ENCODE data around the gene TMEM184B. TPM values are rescaled to one million over a fixed set of nuclear protein-coding genes. Genes with fewer than 3 reads are reported as not detected.
"Not testable (repeated sequence)": the region's sequence is repeated elsewhere in the genome, so short reads cannot be mapped to it uniquely, and the experiment has no call there.

TMEM184B gene
- total and polyA plus RNA-seq, 9 donors, result 15.3 to 48.3 (median 38.2) TPM

DNA sequence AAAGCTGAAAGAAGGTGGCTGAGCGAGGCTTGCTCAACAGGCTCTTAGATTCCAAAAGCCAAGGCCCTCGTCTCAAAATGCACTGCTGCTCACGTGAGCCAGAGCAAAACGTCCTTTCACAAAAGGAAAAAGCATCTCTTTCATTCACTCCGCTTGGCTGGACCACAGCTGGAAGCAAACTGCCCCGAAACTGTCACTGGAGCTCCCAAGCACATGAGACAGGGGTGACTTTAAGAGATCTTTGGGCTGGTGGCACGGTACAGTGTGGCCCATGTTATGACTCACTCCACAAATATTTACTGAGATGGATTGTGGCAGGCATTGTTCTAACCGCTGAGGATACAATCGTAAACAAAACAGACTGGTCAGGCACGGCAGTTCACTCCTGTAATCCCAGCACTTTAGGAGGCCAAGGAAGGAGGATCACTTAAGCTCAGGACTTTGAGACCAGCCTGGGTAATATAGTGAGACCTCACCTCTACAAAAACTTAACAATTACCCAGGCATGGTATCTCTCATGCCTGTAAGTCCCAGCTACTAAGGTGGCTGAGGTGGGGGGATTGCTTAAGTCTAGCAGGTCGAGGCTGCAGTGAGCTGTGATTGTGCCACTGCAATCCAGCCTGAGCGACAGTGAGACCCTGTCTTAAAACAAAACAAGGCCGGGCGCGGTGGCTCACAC is 94.7 kb downstream of the TMEM184B start:
- no peaks in the 10 kb centered on the region for H3K36me3 ChIP-seq
- DNase-seq, result peak; percentile 35 to 60 (median 52)
- TF ChIP-seq POLR2A (IDR thresholded peaks at IDR 0.05), result no peak
- TF ChIP-seq EP300 (IDR thresholded peaks at IDR 0.05), result no peak
- no peak for TF ChIP-seq CTCF (IDR thresholded peaks at IDR 0.05)

DNA sequence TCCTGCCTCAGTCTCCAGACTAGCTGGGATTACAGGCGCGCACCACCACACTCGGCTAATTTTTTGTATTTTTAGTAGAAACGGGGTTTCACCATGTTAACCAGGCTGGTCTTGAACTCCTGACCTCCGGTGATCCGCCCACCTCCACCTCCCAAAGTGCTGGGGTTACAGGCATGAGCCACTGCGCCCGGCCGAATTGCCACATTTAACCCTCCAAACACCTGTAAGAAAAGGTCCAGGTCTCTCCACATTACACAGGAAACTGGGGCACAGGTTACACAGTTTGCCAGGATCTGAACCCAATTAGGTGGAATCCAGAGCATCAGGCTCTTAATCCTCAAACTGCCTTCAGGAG is 95.3 kb downstream of the TMEM184B start:
- 70 to 77% (median 75%) methylated on average over 9 of the region's 9 CpGs for WGBS, 3 donors
- Histone ChIP-seq H3K27ac (peak overlapping the region; percentile 44 to 50), H3K4me1 (ENCODE audit: insufficient read depth) (peaks cover 13% of the 10 kb centered on the region)
- peak in 1 of 5 donors; percentile 20 for DNase-seq
- intact Hi-C loops (cut with DNase I); H3K36me3 ChIP-seq; H3K4me3 ChIP-seq; H3K27me3 ChIP-seq; H3K9me3 ChIP-seq: not testable (repeated sequence)

More for the DNA sequence above, 94.7 kb downstream of the TMEM184B start:
- intact Hi-C loops (cut with DNase I), result no loop called here
- WGBS, 3 donors, result 38 to 44% (median 41%) methylated on average over 15 of the region's 15 CpGs
- Histone ChIP-seq H3K4me3 (no peak overlapping the region), H3K4me1 (ENCODE audit: insufficient read depth) (peaks cover 13% of the 10 kb centered on the region), H3K27ac (peak overlapping the region; percentile 44 to 50), H3K27me3 (no peaks in the 10 kb centered on the region), H3K9me3 (no peaks in the 10 kb centered on the region)

- no peaks in the 10 kb centered on the region for H3K27me3 ChIP-seq
- H3K4me1 ChIP-seq (ENCODE audit: insufficient read depth), result peaks cover 13% of the 10 kb centered on the region
- H3K9me3 ChIP-seq, result no peaks in the 10 kb centered on the region
- WGBS, 3 donors, result 94 to 97% (median 94%) methylated on average over 4 of the region's 4 CpGs
- no peak overlapping the region for H3K4me3 ChIP-seq
- peak in 1 of 5 donors; percentile 16 for DNase-seq
- no peaks in the 10 kb centered on the region for H3K36me3 ChIP-seq
- TF ChIP-seq EP300 (IDR thresholded peaks at IDR 0.05) (no peak), POLR2A (IDR thresholded peaks at IDR 0.05) (no peak), CTCF (IDR thresholded peaks at IDR 0.05) (no peak)
- H3K27ac ChIP-seq, result no peak overlapping the region
- intact Hi-C loops (cut with DNase I), result no loop called here
These were observed 95.8 kb downstream of the TMEM184B start for GRCh38 chr22:38177044-38177443.

DNA sequence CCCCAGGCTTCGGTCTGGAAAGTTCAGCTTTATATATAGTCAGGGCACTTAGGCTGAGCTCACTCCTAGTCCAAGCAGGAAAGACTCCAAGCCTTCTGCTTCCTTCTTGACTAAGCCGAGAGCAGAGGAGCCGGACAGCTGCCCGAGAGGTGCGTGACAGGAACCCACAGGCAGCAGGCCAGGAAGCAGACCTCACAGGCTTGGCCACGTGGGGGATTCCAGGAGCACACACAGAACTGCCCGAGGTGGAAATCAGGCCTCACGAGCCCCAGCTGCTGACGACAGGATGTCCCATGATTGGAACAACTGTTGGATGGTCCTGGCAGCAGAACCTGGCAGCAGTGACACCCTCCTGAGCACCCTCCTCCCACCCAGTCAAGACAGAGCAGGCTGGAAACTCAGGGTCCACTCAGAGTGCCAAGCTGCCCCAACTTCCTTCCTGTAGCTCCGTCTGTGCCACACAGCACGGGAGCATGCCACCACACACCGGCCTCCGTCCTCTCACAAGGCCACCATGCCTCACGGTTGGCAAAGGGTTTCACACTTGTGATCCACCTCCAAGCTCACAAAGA is 96.6 kb downstream of the TMEM184B start:
- H3K4me3 ChIP-seq, result no peak overlapping the region
- peaks cover 13% of the 10 kb centered on the region for H3K4me1 ChIP-seq (ENCODE audit: insufficient read depth)
- no peaks in the 10 kb centered on the region for H3K27me3 ChIP-seq
- H3K36me3 ChIP-seq, result no peaks in the 10 kb centered on the region
- 52 to 65% (median 60%) methylated on average over 14 of the region's 14 CpGs for WGBS, 3 donors
- peak overlapping the region in 1 of 2 donors; percentile 25 for H3K27ac ChIP-seq
- no peak for TF ChIP-seq CTCF (IDR thresholded peaks at IDR 0.05)
- TF ChIP-seq POLR2A (IDR thresholded peaks at IDR 0.05), result no peak
- no peak for TF ChIP-seq EP300 (IDR thresholded peaks at IDR 0.05)
- peak; percentile 59 to 80 (median 66) for DNase-seq
- H3K9me3 ChIP-seq, result no peaks in the 10 kb centered on the region
- intact Hi-C loops (cut with DNase I), result no loop called here

Measured in ovary (tissue), 9 donors.